Measurements from ENCODE around the gene APEH. TPM values are rescaled to one million over a fixed set of nuclear protein-coding genes. Genes with fewer than 3 reads are reported as not detected.

The APEH gene
- total RNA-seq, 4 donors from 2014 or later: 60.7 to 102 (median 89.4) TPM

DNA sequence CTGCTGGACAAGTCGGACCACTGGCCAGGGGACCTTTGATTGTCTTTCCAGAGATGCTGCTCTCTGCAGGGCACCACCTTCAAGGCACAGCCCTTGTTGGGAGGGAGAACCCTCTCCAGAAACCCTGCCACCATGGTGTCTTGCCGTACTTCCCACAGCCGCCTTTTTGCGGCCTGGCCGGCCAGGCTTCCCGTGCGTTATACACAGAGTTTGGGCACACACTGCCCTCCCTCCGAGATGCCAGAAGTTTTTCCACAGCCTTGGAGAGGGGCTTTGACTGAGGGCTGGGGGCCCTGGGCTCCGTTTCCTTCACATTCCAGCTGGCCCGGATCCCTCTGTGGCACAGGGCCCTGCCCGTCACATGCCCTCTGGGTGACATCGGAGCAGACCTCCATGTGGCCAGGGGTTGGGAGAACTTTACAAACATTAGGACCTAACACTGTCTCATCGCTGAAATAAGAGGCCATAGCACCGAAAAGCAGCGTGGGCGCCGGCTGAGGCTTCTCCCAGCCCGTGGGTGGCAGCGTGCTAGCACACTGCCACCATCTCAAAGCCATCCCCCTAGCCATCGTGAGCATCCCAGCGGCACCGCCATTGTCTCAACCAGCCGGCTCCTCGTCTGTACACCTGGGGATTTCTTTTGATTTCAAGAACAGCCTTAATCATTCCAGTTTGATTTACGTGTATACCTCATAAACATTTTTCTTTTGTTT, 6.3 kb upstream of the APEH start:
- intact Hi-C loops (cut with DNase I): no loop called here

DNA sequence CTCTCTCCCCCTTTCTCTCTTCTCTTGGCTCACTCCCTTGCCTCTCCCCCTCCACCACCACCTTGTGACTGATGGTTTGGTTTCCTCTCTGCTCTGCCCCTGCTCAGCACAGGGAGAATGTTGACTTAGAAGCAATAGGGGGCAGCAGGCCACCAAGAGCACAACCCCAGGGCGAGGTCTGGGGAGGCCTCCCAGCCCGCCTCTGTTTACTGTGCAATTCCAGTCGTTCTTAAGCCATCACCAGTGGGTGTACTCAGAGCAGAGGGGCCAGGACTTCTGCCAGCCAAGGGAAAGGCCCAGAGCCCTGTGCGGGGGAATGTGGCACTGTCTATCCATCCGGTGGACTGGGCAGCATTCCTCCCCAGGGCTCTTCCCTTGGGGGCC, 5.7 kb upstream of the APEH start:
- Histone ChIP-seq H3K27ac (no peak overlapping the region), H3K4me1 (peaks cover 4 to 18% (median 8%) of the 10 kb centered on the region in 3 donors), H3K4me3 (no peak overlapping the region), H3K36me3 (no peaks in the 10 kb centered on the region), H3K9me3 (no peaks in the 10 kb centered on the region), H3K27me3 (peaks cover 0 to 38% (median 0%) of the 10 kb centered on the region in 4 donors)
- TF ChIP-seq POLR2A (IDR thresholded peaks at IDR 0.05) (no peak), CTCF (IDR thresholded peaks at IDR 0.05) (no peak)
- intact Hi-C loops (cut with DNase I): no loop called here
- DNase-seq: no peak
- 30% methylated on average over 4 of the region's 5 CpGs; no CpG with 5 or more reads in 1 of the 2 donors for WGBS, 2 donors

More for the DNA sequence above, 6.3 kb upstream of the APEH start:
- H3K4me3 ChIP-seq: no peak overlapping the region
- no peaks in the 10 kb centered on the region for H3K9me3 ChIP-seq
- no peak overlapping the region for H3K27ac ChIP-seq
- DNase-seq: no peak
- peaks cover 0 to 43% (median 0%) of the 10 kb centered on the region in 4 donors for H3K27me3 ChIP-seq
- peaks cover 0 to 13% (median 4%) of the 10 kb centered on the region in 3 donors for H3K4me1 ChIP-seq
- H3K36me3 ChIP-seq: no peaks in the 10 kb centered on the region
- no peak for TF ChIP-seq CTCF (IDR thresholded peaks at IDR 0.05)
- no peak for TF ChIP-seq POLR2A (IDR thresholded peaks at IDR 0.05)
- 66 to 69% methylated on average over 13 of the region's 25 CpGs for WGBS, 2 donors

DNA sequence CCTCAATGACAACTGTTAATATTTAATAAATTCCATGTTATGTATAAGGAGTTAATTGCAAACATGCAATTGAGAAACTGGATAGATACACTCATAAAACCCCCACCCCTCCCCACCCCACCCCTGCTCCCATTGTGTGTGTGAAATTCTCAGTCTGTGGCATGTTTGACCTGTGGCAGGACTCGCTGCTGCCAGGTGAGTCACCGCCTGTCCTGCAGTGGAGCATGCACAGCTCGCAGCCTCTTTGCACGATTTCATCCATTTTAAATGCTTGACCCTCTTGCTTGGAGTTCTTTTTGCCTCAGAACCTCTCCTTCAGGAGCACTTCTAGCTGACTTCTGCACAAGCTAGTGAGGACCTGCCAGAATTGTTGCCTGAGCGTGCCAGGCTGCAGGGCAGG, 5.3 kb upstream of the APEH start:
- Histone ChIP-seq H3K36me3 (no peaks in the 10 kb centered on the region), H3K9me3 (no peaks in the 10 kb centered on the region), H3K27ac (no peak overlapping the region), H3K4me1 (peaks cover 5 to 23% (median 9%) of the 10 kb centered on the region in 3 donors), H3K4me3 (no peak overlapping the region), H3K27me3 (peaks cover 0 to 35% (median 0%) of the 10 kb centered on the region in 4 donors)
- intact Hi-C loops (cut with DNase I): no loop called here
- TF ChIP-seq CTCF (IDR thresholded peaks at IDR 0.05) (no peak), POLR2A (IDR thresholded peaks at IDR 0.05) (no peak)
- WGBS, 2 donors: 24 to 59% methylated on average over 4 of the region's 5 CpGs
- DNase-seq: no peak

DNA sequence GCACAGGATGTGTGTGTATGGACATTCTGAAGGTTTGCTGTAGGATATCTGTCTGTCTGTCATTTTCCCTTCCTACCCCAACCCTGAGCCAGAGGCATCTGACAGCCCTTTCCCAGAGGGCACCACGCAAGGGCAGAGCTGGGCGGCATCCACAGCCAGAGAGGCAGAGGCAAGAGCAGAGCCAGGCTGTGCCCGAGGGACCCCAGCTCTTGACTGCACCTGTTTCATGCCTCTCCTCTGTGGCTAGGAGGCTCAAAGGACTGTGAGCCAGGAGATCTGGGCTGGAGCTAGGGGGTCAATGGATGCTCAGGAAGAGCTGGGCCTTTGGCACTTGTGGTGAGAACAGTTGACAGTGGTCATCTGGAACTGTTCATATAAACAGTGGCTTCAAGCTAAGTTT, 4.8 kb upstream of the APEH start:
- no peaks in the 10 kb centered on the region for H3K9me3 ChIP-seq
- no peak for DNase-seq
- H3K36me3 ChIP-seq: no peaks in the 10 kb centered on the region
- no peak overlapping the region for H3K4me3 ChIP-seq
- intact Hi-C loops (cut with DNase I): no loop called here
- peaks cover 0 to 30% (median 0%) of the 10 kb centered on the region in 4 donors for H3K27me3 ChIP-seq
- H3K27ac ChIP-seq: no peak overlapping the region
- peaks cover 5 to 25% (median 9%) of the 10 kb centered on the region in 3 donors for H3K4me1 ChIP-seq
- TF ChIP-seq CTCF (IDR thresholded peaks at IDR 0.05): no peak
- TF ChIP-seq POLR2A (IDR thresholded peaks at IDR 0.05): no peak
- 33 to 67% methylated on average over 1 of the region's 3 CpGs for WGBS, 2 donors

DNA sequence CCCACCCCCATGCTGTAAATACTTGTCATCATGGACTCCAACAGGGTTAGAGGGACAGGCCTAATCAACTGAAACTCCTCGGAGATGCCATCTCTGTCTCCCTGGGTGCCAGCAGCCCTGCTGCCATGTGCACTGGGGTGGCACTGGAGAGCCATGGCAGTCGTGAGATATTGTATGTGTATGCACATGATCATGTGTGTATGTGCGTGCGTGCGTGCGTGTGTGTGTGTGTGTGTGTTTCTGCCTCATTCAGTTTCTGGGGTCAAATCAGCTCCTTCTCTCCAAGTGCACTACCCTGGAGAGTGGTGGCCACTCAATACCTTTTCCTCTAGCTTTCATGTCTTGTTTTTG, 3.2 kb upstream of the APEH start:
- WGBS, 2 donors: 57 to 71% methylated on average over 6 of the region's 6 CpGs
- intact Hi-C loops (cut with DNase I): loop anchor here (5.0 kb wide), 1 partner anchor 134 kb away; no protein-coding TSS in a partner anchor

More for the DNA sequence above, 3.2 kb upstream of the APEH start:
- no peak for TF ChIP-seq POLR2A (IDR thresholded peaks at IDR 0.05)
- TF ChIP-seq CTCF (IDR thresholded peaks at IDR 0.05): no peak
- H3K27me3 ChIP-seq: peaks cover 0 to 20% (median 0%) of the 10 kb centered on the region in 4 donors
- no peak overlapping the region for H3K4me3 ChIP-seq
- H3K9me3 ChIP-seq: no peaks in the 10 kb centered on the region
- H3K36me3 ChIP-seq: peaks cover 0 to 5% (median 1%) of the 10 kb centered on the region in 3 donors
- H3K4me1 ChIP-seq: peaks cover 18 to 40% (median 19%) of the 10 kb centered on the region in 3 donors
- no peak overlapping the region for H3K27ac ChIP-seq
- no peak for DNase-seq

Data from esophagus squamous epithelium (tissue), 5 donors.